Activated CD4-positive, alpha-beta T cell treated with anti-CD3 and anti-CD28 coated beads, Interleukin-2, Interleukin-6, amounts not matched to agents 100 ng/mL and 50 ng/mL, durations not matched to agents 16 hours and 8 hours (primary cell): ENCODE measurements around the gene PCMTD2.

Experiments used
- DNase-seq: peaks from one replicate; pipeline ENCODE4 v3.0.0-alpha.2; 2020

The PCMTD2 gene

GRCh38 chr20:64239449-64240242 lies 15.9 kb upstream of the PCMTD2 start:
- no peak for DNase-seq

DNA sequence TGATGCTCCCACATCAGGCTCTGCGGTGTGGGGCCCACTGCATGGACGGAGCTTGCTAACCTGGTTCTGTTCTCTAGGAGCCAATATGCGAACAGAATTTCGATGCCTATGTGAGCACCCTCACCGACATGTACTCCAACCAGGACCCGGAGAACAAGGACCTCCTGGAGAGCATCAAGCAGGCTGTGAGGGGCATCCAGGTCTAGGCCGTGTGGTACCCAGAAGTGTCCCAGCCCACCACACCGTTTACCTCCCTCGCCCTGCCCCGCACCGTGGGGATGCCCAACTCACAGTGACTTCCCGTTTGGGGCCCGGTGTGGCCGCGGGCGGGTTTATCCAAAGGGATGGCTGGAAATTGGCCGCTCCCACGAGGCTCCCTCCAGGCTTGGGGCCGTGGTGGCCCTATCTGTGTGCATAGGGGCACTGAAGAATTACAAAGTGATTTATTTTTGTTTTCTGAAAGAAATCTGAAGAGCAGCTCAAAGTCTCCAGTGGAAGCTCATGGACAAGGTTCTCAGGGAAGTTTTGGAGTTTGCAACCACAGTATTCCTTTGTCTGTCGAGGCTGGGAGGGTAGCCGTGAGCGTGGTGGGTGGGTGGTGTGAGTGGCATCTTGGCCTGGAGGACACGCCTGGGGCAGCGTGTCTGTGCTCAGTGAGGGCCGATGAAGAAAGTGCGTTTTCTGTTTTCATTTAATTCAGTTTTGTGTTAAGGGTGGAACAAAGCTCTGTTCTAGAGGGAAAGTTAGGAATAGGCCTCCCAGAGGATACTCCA lies 15.1 kb upstream of the PCMTD2 start:
- no peak for DNase-seq

- DNase-seq: no peak
Measured at GRCh38 chr20:64241061-64241460, 14.5 kb upstream of the PCMTD2 start.

GRCh38 chr20:64242003-64242796 lies 13.3 kb upstream of the PCMTD2 start:
- DNase-seq: no peak

GRCh38 chr20:64242797-64243475 lies 12.6 kb upstream of the PCMTD2 start:
- DNase-seq: no peak

DNA sequence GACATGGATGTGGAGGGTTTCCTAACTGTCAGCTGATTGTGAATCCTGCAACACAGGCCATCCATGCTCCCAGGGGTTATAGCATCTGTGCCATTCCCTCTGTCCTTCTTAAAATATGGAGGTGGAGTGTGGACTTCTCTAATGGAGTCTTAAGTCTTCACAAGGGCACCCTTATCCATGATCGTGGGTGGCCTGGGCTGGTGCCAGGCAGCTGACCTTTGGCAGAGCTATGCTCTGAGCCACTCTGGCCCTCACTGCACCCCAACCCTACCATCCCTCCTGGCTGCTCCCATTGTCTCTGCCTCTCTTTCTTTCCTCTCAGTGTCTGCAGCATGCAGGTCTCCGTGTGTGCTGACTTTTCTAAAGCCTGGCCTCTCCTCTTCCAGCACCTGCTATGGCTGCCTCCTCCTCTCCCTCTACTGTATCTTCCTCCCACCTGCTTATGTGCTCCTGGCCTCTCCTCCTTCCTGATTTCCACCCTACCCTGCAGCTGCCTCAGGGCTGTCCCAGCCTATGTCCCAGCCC lies 11.2 kb upstream of the PCMTD2 start:
- DNase-seq: no peak

- DNase-seq: no peak
Measured at GRCh38 chr20:64244870-64245603, 10.5 kb upstream of the PCMTD2 start.

- DNase-seq: no peak
Measured at GRCh38 chr20:64245746-64246595, 9.6 kb upstream of the PCMTD2 start.

GRCh38 chr20:64246616-64247306 lies 8.8 kb upstream of the PCMTD2 start:
- no peak for DNase-seq

DNA sequence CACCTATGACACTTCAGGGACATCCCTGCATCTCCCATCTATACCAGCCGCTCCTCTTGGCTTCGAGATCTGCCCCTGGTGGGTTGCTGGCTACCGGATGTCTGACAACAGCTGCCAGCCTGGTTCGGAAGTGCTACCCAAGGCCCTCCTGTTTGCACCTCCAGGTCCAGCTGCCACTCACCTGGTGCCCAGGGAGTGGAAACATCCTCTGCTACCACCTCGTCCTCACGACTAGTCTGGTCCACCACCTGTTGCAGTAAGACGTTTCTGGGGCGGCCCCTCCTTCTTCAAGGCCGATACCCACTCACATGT lies 8.3 kb upstream of the PCMTD2 start:
- no peak for DNase-seq

GRCh38 chr20:64247970-64248841 lies 7.3 kb upstream of the PCMTD2 start:
- DNase-seq: no peak

DNA sequence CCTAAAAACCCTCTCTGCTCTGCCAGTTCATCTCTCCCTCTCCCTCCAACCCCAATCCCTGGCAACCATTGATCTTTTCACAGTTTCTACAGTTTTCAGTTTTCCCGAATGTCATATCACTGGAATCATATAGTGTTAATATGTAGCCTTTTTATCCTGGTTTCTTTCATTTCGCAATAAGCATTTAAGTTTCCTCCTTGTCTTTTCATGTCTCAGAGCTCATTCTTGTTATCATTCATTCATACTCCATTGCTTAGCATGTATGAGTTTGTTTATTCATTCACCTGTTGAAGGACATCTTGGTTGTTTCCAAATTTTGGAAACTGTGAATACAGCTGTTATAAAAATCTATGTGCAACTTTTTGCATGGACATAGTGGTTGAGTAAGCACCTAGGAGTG lies 5.5 kb upstream of the PCMTD2 start:
- DNase-seq: no peak

DNA sequence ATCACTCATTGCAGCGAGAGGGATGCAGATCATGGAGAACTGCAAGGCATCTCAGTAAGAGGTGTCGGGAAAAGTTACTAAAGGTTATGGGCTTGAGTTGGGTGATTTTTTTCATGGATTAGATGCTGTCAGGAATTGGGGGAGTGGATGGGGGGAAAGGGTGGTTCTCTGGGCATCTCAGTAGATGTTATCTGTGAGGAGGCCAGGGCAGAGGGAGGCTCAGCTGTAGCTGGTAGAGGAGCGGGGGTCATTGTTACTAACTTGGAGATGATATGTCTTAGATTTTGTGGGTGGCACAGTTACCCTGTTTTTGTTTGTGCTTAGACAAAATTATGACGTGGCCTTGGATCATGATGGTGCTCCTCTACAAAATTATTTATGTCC lies 2.6 kb upstream of the PCMTD2 start:
- DNase-seq: no peak

DNA sequence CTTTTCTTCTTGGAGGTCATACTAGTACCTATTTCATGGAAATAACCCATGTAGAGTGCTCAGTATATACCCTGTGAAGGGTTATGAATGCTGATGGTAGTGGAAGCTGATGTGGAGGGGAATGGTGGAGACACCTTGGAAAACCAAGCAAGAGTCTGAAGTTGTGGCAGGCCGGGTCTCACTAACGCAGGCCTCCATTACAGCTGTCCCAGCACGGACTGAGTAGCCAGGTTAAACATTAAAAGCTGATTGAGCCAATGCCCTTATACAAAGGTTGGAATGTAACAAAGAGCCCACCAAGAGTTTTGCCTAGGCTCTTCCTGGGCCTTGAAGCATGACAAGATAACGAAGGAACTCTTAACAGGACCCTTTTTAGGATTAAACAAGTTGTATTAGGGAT lies 2.1 kb upstream of the PCMTD2 start:
- DNase-seq: no peak

- no peak for DNase-seq
Measured at GRCh38 chr20:64254156-64254555, 1.4 kb upstream of the PCMTD2 start.

DNA sequence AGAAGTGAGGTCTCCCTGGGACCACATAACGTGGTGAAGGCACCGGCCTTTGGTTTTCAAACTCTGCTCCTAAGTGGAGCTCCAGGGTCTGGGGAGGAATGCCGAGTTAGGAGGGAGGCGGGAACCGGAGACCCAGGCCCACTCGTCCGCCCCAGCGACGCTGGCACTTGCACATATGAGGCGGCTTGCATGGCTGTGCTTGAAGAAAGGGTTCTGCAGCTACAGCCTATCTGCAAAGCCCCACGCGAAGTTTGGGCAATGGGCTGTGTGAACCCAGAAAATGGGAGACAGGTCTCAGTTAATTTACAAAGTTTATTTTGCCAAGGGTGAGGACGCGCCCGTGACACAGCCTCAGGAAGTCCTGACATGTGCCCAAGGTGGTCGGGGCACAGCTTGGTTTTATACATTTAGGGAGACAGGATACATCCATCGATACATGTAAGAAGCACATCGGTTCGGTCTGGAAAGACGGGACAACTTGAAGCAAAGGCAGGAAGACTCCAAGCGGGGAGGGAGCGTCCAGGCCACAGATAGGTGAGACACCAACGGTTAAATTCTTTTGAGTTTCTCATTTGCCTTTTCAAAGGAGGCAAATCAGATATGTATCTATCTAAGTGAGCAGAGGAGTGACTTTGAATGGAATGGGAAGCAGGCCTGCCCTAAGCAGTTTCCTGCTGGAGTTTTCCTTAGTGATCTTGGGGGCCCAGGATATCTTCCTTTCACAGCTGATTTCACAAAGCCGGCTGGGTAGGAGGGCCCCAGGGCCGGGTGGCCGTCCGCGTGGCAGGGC lies 782 bp upstream of the PCMTD2 start:
- DNase-seq: no peak

DNA sequence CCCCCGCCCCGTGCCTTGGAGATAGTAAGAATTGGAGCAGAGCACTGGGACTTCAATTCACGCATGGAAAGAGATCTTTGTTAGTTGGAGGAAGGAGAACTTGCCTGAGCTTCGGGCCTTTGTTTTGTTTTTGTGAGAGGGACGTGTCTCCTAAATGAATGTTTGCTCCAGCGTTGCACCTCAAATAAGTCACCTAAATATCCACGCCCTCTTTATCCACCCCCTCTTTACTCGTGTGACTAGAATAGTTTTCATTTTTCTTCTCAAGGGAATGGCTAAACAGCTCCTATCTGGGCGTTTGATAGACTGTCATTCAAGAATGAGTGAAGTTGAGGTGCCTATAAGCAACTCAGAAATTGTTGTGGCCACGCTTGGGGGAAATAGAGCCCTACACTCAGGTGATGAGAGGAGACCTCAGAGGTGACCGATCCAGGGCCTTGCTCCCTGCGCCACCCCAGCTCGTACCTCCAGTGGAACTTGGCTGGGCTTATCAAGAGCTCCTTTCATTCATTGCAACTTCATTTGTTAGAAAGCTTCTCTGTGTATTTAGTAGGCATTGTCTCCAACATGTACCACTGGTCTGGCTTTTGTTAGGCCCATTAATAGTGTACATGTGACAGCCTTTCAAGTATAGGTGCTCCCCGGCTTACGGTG lies 861 bp downstream of the PCMTD2 start:
- DNase-seq: no peak

GRCh38 chr20:64257107-64257757 lies 1.7 kb downstream of the PCMTD2 start:
- no peak for DNase-seq
